AML-193 (cell line): ENCODE measurements around the gene TMEM178A.
"Not testable (repeated sequence)": the region's sequence is repeated elsewhere in the genome, so short reads cannot be mapped to it uniquely, and the experiment has no call there.

Experiments used
- DNase-seq, 2 experiments: peaks; one replicate each; lab custom pipeline; 2025; lab: John Stamatoyannopoulos, UW

TMEM178A gene

DNA sequence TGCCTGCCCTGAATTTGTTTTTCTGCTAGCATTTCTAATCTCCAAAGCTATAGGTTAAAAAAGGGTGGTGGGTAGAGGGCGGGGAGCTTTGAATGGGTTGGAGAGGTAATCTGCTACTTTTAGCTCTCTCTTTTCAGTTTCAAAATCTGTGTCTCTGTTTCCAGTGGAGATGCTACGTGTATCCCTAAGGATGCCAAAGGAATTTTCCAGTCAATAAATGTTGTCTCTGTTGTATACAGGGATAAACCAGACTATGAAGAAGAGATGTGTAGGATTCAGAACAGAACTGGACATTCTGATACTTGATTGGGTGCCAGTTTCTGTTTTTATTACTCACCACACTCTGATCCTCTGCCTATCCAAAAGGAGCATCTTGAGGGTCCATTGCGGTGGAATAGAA lies 50.1 kb downstream of the TMEM178A start:
- no peak for DNase-seq

DNA sequence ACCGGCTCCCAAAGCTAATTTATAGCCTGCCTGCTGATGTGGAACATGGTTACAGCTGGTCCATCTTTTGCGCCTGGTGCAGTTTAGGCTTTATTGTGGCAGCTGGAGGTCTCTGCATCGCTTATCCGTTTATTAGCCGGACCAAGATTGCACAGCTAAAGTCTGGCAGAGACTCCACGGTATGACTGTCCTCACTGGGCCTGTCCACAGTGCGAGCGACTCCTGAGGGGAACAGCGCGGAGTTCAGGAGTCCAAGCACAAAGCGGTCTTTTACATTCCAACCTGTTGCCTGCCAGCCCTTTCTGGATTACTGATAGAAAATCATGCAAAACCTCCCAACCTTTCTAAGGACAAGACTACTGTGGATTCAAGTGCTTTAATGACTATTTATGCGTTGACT lies 51.4 kb downstream of the TMEM178A start:
- no peak for DNase-seq

DNA sequence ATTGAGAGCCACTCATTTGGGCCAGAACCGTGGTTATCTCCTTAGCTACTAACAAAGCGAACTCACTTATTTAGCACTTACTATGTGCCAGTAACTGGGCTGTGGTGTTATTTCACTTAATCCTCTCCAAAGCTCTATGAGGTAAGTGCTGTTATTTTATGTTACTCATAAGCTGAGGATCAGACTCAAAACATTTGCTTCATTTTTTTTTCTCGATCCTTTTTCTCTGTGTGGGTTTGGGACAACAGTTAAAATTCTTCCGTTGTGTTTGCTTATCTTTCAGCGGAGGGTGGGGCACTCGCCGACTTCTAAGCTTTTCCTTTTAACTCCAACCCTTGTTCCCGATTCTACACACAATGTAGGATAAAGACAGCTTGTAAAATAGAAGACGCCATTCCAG lies 52.8 kb downstream of the TMEM178A start:
- DNase-seq, result no peak

DNA sequence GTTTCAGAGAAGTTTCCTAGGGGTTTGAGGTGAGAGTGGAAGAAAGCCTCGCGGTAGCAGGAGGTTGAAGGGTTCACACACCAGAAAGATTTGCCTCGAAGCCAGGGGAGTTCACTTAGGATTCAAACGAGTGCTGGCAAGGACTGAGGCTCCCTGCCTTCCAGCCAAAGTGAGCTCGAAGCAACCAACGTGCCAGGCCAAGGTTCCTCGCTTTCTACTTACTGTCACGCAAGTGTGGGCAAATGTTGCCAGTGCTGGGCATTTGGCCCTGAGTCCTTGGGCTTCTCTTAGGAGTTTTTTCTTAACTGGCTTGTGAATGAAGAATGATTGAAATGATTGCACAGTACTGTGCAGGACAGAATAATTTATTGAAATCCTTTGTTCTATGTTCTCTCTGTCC lies 53.6 kb downstream of the TMEM178A start:
- DNase-seq, result no peak

DNA sequence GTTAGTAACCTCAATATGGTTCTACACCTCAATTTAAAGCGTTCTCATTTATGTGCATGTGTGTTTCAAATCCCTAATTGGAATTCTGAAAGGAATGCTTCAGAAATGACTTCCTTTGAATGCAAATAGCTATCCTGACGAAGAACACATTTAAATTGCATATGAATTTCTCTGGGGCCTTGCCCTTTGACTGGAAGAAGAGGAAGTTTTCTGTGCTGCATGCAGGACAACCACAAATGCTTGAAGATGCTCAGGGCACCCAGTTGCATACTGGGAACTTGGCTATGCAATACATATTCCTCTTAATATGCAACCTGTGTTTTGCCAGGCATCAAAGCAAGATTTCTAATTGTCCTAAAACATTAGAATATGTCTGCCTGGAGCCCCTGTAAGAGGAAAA lies 55.3 kb downstream of the TMEM178A start:
- DNase-seq, result no peak

DNA sequence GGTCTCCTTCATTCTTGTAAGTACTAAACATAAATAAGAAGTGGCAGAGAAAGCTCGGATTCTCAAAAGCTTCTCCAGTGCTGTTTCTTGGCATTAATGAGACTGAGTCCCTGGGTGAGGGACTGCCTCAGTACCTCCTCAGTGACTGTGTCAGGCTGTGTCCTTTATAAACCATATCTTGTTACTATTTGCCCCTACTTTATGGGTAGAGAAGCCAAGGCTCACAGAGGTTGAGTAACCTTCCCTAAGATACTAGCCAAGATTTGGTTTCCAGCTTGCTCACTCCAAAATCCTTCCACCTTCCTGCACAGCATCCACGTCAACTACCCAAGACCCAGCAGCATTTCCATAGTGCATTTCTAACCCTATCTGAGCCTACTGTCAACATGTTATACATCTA lies 57.8 kb downstream of the TMEM178A start:
- DNase-seq, result no peak

DNA sequence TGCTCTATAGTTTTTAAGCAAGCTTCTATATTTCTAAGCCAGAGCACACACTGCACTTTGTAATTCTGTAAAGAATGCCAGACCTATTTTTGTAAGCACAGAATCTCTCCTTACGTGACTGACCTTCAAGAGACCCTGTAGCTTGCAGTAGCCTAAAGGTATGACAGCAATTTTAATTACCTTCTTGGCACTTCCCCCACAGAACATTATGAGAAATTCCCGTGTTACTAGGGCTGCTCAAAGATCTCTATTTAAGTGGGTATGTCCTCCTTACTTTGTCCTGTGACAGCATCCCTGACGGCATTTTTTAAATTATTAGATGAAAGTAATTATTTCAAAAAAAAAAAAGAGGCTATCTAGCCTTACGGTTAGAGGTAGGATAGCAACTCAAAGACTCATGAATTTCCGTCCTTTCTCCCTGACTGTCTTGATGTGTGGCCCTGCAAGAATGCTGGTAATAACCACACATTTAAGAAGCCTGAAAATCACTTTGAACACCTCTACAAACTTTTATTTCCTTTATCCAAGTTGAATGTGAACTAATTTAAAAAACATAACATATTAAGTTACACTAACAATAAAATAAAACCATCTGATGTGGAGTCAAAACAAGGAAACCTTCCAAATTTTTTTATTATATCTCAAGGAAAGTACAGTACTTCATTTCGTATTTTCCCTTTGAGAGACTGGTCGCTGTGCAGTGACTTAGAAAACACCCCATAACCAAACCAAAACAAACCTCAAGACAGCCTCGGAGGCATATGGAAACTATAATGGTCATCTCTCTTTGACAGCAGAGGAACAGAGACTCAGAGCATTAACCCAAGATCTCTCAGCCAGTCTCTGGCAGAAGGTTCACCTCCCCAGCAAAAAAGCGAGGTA lies 58.5 kb downstream of the TMEM178A start:
- no peak for DNase-seq

DNA sequence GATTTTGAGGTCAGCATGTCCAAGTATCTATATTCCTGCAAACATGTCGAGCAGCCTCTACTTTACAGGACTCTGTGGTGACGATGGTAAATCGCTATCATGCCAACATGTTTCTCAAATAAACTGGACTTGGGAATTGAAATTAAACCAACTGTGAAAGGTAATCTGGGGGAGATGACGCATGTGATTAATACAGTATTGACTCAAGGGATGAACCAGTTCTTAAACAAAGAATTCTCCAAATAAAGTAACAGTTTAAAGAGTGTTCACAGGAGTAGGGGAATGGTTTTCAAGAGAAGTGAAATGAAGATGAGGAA lies 59.1 kb downstream of the TMEM178A start:
- DNase-seq, result no peak

DNA sequence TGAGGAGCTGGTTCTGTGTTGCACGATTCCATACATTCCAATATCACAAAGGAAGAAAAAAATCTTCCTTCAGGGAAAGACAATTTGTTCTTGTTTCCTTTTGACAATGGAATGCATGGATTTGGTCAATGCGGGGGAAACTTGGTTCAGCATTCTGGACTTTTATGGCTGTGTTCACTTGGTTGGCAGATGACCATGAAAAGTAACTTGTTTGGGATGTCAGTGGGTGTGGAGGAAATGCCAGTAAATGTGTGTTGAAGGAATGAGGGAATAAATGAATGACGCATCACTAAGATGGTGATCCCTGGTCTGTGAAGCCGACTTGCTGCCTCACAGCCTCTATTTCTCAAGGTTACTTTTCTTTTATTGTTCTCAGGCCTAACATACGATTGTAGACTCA lies 59.7 kb downstream of the TMEM178A start:
- DNase-seq, result no peak

DNA sequence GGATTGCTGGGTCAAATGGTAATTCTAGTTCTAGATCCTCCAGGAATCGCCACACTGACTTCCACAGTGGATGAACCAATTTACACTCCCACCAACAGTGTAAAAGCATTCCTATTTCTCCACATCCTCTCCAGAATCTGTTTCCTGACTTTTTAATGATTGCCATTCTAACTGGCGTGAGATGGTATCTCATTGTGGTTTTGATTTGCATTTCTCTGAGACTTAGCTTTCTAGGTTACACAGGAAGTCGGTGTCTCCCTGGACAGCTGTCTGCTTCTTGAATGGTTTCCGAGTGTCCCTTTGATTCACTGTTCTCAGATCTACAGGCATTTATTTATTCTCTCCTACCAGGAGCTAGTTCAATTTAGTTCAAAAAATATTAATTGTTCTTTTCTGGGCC lies 62.4 kb downstream of the TMEM178A start:
- not testable (repeated sequence) for DNase-seq

DNA sequence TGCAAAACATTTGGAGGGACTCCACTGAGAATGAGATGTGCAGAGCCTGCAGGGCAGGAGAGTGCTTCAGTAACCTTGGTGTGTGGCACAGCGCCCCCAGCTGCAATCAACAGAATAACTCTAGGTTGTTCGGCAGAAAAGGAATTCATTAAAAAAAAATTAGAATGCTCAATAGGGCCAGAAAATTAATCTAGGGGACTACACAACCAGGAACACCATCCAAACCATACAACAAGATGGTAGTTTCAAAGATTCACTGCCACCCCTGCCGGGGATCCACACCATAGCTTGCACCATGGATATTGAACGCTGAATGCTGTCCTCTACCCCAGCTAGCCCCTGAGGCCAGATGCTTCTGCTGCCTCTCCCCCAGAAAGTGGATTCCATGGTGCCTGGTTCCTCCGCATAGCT lies 63.2 kb downstream of the TMEM178A start:
- DNase-seq, result peak; percentile 39 to 48

DNA sequence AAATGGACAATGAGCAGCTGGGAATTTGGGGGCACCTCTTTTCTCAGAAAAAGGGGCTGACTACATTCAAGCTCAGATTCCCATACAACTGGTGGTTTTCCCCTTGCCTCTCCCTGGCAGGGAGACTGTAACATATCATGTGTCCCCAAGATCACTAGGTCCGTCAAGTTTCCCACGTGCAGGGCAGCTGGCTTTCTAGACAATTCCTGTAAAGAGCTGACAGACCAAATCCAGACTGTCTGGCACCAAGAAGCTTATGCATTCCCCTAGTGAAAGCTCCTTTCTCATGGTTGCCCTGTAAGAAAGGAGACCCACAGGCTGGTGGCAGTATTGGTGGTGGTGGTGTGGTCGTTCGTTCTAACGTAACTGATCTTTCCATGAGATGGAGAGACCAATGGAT lies 64.6 kb downstream of the TMEM178A start:
- DNase-seq, result no peak

DNA sequence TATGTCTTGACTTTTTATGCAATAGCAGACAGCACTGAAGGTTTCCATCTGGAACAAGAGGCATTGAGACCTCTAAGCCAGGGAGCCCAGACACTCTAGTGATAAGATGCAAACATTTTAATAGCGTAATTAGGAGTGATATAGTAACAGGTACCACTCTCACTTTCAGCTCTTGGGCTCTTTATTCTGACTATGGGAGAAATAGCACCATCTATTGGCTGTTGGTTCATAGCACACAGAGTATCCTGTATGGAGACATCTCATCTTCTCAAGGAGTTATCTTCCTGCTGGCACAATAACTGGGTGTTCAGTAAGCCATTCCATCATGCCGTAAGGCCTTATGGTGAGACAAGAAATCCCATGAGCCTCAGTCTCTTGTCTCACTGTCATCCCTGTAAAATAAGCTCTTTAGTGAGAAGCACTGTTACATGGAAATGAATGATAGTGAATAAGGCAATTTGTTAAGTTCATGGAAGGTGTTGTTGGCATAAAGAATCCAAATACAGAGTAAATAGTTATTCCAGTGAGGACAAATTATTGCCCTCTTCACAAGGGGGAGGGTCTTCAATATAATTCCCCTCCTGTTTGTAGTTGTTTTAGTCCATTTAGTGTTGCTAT lies 65.1 kb downstream of the TMEM178A start:
- peak; percentile 50 to 51 for DNase-seq

DNA sequence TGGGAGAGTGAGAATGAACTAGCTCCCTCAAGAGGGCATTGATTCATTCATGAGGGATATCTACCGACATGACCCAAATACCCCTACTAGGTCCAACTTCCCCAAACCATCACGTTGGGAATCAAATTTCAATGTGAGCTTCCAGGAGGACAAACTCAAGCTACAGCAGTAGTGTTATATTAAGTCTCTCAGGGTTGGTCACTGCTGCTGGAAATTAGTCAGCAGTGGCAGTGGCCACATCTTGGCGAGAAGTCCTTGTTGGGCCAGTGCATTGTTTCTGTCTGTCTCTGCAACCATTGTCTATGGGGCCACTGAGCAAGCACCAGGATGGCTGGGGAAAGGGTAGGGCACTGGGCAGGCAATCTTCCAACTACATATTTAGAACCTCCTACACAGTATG lies 65.8 kb downstream of the TMEM178A start:
- DNase-seq, result no peak

DNA sequence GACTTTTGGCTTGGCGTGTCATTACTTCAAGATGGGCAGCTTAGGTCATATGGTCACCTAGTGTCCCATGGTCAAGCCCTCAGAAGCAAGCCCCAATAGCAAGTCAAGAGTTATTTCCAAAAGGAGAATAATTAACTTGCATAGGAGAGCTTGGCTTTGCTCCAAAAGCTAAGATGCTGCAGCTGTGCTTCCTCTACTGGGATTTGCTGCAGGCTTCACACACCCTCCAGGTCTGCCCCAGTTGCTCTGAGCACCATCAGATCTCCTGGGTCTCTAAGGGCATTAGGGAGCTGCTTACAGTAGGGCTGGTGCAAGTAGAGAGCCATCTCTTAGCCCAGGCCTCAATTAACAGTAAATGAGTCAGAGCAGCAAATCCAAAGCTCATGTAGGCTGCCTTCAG lies 66.8 kb downstream of the TMEM178A start:
- no peak for DNase-seq

DNA sequence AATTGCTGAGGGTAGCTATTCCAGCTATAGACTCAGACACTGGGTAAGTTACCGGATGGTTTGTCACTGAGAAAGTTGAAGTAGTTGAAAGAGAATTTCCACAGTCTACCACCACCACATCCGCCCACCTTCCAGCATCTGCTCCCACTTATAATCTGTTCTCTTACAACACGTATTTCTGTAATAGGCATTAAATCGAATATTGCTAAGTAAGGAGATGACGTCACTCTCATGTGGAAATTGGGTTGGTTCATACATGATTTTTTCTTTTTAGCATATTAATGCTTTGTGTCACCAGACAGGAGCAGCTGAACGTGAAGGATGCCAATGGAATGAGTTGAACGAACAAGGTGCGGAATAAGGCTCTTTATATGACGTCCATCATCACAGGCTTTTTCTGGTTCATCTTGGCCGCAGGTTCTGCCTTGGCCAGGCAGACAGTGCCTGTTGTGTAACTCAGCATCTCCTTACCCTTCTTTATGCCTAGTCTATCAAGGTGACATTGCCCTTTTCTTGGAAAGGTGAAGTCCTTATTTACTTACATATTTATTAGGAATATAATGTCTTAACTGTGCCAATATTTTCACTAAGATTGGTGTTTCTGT lies 67.5 kb downstream of the TMEM178A start:
- DNase-seq, result no peak

DNA sequence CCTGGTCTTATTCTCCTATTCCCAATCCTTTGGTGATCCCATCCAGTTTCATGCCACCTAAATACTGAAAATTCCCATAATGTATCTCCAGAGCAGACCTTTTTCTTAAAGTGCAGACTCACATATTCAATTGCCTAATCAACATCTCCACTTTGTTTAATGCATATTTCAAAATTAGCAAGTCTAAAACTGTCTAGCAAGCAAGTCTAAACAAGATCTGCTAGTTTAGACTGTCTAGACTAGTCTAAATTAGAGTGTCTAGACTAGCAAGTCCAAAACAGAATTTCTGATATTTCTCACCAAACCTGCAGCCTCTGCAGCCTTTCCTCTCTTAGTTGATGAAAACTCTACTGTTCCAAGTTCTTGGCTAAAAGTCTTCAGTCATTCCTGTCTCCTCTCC lies 68.7 kb downstream of the TMEM178A start:
- no peak for DNase-seq

DNA sequence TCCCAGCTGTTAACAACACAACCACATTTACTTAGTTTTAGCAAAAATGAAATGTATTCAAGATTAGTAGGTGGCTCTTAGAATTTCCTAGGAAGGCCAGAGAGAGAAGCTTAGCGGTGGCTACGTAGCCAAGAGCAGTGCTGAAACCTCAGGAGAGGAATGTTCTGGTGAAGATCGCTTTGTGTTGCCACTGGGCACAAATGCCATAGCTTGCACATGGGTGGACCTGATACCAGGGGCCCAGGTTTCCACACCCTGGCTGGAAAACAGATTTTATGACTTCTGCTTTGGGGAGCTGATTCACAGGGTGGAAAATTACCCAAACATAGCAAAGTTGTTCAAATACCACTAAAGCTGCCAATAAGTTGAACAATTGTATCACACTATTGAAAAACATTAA lies 69.9 kb downstream of the TMEM178A start:
- DNase-seq, result no peak

DNA sequence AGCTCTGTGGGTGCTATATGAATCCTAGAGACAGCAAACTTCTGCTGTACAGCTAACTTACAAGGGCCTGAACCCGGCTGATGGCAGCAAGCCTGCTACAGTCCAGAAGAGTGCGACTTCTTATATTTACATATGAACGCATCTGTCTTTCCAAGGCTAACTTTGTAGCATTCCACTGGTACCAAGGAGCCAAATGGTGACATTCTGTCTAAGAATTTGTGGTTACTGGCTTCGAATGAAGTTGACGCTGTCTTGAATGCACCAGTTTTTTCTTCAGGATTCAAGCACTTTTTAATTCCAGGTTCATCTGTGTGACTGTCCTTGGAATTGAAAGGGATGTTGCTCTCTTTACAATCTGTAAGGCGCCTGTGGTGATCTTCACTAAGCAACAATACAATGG lies 70.9 kb downstream of the TMEM178A start:
- DNase-seq, result no peak

DNA sequence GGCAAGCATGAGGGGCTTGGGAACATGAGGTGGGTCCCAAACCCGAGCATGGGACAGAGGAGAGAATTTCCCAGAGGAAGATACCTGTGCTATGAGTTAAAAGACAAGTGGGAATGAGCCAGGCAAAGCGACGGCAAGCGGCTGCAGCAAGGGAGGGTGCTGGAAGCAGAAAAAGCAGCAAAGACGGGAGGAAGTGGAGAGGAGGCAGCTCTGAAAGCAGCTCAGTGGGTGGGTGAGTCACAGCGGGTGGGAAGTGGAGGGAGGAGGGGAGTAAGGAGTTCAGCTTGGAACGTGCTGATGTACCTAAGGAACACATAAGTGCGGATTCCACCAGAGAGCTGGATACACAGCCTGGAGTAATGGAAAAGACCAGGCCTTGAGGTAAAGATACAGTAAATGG lies 71.9 kb downstream of the TMEM178A start:
- no peak for DNase-seq

DNA sequence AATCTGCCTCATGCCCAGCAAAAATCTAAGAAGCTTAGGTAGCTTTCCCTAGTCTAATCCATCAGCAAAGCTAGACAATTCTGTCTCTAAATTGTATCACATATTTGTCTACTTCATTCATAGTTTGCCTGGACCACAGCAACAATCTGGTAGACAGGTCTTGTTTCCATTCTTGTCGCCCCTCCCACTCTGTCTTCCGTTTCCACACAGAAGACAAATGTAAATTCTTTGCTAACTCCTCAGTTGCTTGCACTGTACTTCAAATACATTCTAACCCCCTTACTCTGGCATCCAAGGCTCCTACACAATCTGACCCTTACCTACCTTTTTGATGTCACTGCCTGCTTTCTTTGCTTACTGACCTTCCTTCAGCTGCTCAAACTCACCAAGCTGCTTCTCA lies 73.2 kb downstream of the TMEM178A start:
- no peak for DNase-seq

DNA sequence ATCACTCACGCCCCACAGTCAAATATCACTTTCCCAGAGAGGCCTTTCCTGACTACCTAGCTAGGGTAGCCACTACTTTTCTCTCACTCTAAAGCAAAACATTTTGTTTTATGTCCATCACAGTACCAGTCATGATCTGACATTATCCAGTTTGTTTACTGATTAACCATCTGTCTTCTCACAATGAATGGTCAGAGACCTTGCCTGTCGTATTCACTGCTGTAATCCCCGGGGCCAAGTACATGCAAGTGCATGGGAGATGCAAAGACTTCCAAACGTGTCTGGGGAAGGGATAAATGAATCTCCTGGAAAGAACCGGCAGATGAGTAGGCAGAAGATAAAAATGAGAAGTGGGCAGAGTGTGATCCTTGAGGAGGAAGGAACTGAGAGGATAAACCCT lies 73.7 kb downstream of the TMEM178A start:
- no peak for DNase-seq

DNA sequence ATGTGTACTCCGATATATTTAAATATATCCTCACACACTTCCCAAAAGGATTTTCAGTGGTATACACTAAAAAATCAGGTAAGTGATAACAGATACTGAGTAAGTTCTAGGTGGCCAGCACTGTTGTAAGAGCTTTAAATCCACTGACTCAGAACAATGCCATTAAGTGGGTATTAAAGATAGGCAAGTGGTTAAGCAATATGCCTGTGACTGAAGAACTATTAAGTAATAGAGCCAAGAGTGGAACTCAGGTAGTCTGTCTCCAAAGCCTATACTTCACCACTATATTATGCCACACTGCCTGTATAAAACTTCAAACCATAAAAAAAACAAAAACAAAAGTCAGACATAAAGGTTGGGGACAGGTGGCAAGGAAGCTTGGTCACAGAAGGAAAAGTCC lies 76.2 kb downstream of the TMEM178A start:
- no peak for DNase-seq
